GM18498 (cell line): ENCODE results near the gene EPHA8.

Experiments used
- ATAC-seq: cut with Tn5 transposase; IDR thresholded peaks from one replicate; pipeline ENCODE4 v1.9.1; 2021; ENCODE audit warnings: mild to moderate bottlenecking, moderate library complexity; ENCODE audit not compliant: unreplicated experiment

Gene EPHA8

DNA sequence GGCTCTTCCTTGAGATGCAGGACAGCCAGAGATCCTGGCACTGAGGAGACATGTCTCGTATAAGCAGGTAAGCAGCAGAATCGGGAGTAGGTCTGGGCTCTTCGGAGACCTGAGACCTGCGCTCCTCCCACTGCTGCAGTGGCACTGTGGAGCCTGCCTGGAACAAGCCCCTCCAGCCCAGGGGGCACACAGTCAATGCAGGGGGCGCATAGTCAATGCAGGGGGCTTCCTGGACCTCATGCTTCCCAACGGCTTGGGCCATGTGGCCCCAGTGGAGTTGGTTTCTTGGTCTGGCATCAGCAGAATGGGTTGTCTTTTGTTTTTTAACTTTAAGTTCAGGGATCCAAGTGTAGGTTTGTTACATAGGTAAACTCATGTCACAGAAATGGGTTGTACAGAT lies 27.9 kb upstream of the EPHA8 start:
- ATAC-seq: no peak

DNA sequence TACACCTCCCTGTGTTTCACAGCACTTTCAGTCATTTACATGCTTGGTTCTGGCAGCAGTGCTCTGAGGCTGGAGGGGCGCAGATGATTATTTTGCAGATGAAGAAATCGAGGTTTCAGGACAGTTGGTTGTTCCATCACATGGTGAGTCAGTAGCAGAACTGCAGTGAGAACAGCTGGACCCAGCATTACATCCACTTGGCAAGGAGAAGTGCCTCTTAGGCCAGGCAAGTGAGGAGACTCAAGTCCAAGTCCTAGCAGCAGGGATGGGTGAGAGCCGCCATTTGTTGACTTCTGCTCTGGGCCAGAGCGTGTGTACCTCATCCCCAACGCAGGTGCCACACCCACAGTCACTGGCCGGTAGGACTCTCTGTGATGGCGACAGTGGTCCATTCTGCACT lies 26.8 kb upstream of the EPHA8 start:
- no peak for ATAC-seq

DNA sequence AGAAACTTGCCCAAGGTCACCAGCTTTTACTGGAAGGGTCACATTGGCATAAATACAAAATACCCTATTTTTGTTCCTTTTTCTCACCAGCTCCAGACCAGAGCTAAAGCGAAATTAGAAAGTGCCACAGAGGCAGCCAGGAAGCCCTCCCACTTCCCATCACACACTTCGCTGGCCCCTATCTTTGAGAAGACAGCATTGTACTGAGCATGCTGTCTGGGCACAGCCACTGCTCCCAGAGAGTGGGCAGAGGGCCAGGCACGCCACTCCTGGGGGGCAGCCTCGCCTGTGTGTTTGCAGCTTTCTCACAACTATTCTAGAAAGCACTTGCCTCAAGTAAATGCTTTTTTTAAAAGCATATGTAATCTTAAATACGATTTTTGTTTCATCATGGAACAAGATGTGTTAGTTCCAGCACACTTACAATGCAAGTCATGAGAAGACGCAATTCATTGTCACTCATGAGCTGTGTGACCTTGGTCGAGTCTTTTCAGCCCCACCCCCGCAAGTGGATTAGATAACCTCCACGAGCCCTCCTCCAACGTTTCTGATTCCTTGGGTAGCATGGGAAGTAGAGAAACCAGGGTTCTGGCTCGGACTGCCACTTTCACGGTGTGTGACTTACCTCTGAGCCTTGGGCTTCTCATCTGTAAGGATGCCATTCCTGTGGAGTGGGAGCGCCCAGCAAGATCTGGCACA lies 25.7 kb upstream of the EPHA8 start:
- ATAC-seq: no peak

DNA sequence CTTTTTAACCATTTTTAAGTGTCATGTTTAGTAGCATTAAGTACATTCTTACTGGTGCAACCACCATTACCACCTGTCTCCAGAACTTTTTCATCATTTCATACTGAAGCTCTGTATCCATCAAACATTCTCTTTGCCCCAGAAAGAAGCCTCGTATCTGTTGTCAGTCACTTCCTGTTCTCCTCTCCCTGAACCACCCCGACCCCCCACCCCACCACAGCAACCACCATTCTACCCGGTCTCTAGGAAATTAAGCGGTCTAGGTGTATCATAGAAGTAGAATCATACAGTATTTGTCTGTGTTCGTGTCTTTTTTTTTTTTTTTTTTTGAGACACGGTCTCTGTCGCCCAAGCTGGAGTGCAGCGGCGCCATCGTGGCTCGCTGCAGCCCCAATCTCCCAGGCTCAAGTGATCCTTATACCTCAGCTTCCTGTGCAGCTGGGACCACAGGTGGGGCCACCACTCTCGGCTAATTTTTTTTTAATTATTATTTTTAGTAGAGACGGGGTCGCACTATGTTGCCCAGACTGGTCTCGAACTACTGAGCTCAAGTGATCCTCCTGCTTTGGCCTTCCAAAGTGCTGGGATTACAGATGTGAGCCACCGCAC lies 23.7 kb upstream of the EPHA8 start:
- no peak for ATAC-seq

DNA sequence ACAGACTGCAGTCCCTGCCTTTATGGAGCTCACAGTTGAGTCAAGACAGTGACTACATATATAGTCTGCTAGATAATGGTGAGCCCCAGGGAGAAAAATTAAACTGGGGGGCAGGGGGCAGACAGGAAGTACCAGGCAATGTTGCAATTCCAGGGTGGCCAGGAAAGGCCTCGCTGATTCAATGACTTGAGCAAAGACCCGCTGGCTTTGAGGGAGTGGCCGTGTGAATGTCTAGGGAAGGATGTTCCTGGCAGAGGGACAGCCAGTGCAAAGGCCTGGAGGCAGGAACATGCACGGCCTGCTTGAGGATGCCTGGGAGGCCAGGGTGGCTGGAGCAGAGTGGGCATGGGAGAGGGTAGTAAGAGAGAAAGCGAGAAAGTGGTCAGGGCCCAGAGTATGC lies 23.0 kb upstream of the EPHA8 start:
- ATAC-seq: no peak

DNA sequence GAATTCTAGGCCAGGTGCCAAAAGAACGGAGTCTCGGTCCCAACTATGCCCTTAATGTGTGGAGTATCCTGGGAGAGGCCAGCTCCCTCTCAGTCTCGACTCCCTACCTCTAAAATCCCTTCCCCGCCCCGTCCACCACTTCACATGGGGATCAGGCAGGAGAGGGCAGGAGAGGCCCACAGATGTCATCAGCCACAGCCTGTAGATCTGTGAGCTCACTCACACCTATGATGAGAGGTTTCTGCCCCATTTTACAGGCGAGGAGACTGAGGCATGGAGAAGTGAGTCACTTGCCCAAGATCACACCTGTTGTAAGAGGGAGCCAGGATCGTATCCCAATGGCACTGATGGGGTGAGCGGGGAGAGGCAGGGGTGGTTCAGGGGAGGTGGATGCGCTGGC lies 20.4 kb upstream of the EPHA8 start:
- ATAC-seq: no peak

DNA sequence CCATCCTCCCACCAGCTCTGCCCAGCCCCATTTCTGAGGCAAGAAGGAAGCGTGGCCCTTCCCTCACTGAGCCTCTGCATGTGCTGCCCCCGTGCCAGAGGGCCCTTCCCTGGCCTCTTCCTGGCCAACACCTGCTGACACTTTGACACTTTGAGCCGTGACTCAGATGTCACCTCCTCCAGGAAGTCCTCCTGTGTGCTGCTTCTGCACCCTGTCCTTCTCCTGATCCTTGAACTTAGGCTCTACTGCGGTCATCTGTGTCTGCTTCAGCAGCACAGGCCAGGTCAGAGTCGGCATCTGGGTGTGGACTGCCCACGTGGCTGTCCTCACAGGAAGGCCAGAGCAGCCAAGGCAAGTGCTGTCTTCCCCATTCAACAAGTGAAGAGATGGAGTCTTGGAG lies 19.6 kb upstream of the EPHA8 start:
- ATAC-seq: no peak

DNA sequence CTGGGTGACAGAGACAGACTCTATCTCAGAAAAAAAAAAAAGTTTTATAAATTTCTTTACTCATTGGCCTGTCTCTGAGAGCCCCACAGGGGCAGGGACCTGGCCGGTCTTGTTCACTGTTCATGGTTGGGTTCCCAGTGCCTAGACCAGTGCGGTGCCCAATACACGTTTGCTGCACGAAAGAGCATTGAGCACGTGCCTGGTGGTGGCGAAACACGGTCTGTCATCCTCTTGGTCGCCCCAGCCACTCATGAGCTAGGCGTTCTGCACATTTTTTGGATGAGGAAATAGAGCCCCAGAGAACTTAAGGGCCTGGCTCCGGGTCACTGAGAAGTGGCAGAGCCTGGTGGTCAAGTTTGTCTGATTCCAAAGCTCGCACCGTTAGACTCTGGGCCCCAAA lies 18.7 kb upstream of the EPHA8 start:
- ATAC-seq: no peak

DNA sequence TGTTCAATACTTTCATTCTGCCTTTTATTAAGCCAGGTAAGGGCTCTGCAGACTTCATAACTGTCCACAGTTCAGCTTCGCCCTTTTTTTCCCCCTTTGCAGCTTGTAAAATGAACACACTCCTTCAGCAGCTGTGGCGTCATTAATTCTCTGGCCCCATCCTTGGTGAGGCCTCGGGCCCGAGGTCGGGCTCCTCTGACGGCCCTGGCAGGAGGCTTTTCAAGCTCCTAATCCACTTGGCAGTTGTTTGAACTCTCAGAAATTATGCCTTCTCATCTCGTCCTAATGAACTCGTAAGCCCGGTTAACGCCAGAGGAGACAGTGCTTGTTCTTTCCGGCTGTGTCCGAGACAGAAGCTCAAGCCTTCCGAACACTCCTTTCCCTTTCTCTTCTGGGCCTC lies 18.1 kb upstream of the EPHA8 start:
- ATAC-seq: no peak

DNA sequence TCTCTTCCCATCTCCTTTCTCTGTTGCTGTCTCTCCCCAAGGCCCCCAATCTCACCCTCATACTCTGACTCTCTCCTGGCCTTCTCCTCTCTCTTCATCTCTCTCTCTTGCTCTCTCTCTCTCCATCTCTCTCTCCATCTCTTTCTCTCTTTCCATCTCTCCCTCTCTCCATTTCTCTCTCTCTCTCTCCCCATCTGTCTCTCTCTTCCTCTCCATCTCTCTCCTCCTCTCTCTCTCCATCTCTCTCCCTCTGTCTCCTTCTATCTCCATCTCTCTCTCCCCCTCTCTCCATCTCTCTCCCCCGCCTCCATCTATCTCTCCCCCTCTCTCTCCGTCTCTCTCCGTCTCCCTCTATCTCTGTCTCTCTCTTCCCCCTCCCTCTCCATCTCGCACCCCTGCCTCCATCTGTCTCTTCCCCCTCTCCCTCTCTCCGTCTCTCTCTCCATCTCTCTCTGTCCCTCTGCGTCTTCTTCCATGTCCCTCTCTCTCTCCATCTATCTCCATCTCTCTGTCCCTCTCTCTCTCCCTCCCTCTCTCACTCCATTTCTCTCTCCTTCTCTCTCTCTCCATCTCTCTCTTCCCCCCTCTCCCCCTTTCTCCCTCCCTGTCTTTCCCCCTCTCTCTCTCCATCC lies 16.0 kb upstream of the EPHA8 start:
- ATAC-seq: no peak

DNA sequence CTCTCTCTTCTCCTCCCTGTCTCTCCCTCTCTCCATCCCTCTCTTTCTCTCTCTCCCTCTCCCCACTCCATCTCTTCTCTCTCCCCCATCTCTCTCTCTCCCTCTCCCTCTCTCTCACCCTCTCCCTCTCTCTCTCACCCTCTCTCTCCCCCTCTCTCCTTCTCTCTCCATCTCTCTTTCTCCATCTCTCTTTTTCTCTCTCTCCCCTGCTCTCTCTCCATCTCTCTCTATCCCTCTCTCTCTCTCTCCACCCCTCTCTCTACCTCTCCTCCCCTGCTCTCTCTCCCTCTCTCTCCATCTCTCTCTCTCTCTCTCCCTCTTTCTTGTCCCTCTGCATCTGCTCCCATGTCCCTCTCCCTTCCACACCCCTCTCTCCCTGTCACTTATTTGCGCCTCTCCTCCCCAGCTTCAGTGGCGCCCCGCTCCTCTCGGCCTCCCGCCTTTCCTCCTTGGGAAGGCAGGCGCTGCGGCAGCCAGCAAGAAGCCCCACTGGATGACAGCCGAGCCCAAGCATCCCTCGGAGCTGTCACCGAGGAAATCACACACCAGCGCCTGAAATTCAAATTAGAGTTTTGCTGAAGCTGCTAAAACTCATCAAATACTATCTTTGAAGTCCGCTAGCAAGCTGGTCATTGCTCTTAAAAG lies 15.3 kb upstream of the EPHA8 start:
- ATAC-seq: no peak

DNA sequence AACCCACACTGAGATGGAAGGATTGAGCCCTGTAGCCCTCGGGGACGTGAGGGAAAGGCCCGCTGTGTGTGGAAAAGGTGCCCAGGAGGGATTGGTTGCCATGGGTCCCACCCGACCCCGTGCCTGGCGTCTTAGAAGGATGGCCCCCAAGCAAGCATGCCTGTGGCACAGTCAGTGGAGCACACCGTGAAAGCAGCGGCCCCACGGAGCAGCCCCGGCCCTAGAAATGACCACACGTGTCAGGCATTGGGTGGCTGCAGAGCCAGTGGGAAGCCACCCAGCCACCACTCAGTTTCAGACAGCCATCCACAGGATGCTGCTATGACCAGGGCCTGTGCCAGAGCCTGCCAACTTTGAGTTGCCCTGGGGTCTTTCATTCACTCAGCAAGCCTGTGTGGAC lies 13.3 kb upstream of the EPHA8 start:
- no peak for ATAC-seq

DNA sequence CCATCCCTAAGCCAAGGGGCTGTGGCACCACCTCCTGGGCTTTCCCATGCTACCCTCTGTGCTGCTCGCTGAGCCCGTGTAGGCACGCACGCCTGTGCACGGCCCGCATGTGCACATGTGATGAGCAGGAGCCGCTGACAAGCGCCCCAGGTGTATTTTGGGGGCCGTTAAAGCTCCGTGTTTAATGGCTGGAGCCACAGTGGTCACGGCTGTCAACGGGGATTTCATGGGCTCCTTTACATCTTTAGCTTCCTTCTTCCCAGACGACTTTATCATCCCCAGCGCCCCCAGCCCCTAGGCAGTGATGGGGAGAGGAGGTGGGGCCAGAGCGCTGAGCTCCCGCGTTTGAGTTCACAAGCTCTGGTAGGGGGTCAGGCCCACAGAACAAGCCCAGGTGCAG lies 11.7 kb upstream of the EPHA8 start:
- ATAC-seq: no peak

DNA sequence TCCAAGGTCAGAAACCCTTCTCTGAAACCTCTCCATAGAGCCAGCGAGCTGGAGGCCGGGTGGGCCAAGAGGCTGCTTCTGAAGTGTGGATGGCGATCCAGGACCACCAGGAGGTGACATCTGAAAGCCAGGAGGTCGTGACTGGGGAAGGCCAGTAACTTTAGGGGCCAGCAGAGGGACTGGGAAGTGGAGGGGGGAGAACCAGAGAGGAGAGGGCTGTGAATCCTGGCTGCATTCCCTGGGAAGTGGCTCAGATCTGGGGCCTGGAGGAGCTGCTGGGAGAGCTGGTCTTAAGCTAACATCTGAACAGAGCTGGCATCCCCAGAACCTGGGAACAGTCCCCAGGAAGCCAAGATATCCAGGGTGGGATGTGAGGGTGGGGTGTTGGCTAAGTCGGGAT lies 11.3 kb upstream of the EPHA8 start:
- no peak for ATAC-seq

DNA sequence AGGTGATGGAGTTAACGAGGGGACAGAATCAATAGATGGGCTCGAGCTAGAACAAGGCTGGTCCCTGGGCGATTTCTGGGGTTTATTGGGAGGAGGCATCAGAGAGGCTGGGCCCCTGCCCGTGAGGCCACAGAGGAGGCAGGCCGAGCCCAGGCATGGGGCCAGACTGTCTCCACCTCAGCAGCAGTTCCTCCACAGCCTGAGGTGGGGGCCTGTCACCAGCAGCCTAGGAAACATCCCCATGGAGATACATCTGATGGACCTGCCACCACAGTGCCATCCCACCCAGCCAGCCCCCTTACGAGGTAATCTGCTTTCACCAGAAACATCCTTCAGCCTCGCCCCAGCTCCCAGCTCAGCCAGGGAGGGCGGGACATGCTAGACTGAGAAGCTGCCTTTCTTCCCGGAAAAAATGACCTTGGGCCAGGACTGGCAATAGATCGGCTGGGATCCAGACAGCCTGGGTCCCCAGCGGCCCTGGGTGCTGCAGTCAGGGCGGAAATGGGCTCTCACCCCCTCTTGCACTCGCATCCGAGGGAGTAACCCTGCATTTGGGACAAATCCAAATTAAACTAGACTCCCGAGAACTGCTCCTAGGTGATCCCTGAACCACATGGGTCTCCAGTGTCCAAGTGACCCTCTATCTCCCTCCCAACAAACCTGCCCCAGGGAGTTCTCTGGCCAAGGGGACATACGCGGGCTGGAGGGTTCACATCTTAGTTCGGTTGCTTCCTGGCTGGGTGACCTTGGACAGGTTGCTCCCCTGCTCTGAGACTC lies 10.0 kb upstream of the EPHA8 start:
- ATAC-seq: no peak

DNA sequence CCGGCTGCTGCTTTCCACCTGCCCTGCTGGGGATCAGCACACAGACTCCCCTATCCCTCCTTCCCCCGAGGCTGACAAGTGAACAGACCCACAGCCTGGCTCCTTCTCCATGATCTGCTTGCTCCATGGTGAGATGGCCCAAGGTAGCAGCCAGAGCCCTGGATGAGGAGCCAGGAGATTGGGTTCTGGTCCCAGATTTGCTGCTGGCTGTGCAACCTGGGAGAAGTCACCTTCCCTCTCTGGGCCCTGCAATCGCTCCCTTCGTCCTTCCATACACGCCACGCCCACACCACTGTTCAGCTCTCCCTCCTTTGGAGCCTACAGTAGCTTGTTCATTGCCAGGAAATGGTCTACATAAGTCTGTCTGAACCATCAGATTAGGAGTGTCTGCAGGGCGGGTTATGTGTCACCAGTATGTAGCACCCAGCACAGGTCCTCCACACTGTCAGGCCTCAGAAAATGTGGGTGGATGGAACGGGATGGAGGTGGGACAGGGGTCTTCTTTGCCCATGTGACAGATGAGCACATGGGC lies 9.2 kb upstream of the EPHA8 start:
- no peak for ATAC-seq

DNA sequence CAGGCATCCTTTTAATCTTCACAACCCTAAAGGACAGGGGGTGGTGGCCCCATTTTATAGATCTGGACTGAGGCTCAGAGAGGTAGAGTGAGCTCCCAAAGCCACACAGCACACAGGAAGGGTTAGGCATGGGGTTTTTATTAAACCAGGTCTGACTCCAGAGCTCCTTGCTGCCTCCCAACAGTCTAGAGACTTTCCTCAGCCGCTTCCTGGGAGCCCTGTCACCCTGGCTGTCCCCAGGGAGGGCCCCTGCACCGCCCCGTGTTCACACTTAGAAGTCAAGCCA lies 8.0 kb upstream of the EPHA8 start:
- ATAC-seq: no peak

DNA sequence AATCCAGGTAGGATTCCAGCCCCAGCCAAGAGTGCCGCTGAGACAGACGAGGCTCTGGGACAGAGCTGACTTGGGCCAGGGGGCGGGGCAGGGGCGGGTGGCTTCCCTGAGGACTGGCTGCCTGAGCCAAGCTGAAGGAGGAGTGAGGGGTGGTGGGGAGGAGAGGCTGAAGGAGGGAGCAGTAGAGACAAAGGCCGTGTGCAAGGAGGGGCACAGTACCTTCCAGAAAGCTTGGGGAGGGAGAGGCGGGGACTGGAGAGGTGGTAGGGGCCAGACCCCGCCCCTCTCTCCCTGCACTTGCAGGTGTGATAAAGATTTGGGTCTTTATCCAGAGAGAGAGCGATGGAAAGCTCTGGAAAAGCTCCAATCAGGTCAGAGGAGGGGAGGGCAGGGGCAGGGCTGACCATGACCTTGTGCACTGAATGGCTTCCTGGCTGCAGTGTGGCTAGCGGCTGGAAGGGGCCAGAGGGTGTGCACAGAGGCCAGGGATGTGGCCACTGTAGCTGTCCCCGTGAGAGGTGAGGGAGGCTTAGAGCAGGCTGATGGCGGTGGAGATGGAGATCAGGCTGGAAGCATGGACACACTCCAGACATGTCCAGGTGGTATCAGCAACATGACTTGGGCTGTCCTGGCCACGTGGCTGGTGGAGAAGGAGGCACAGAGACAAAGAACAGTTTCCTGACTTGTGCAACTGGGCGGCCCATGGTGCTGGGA lies 6.7 kb upstream of the EPHA8 start:
- ATAC-seq: no peak

DNA sequence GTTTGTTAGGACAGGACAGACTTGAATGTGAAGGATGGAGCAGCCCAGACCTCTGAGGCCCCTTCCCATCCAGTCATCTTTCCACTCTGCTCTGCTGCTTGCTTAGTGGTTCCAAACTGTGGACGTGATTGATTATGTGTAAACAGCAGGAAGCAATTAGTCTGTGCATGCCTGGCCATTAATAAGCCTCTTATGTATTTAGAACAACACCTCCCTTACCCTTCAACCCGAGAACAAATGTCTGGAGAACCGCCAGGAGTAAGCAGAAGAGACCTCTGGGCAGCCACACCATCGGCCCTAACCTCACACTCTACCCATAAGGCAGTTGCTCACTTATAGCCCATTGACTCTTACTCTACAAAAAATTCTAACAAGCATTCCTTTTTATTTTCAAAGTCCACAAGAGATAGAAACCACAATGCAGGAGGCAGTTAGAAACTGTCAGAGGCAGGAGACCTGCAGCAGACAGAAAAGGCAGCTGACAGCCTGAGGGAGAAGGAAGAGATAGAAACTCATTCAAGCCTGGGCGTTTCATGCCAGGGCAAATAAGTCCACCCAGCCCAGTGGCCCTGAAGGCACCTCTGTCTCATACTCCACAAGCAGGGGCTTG lies 5.8 kb upstream of the EPHA8 start:
- no peak for ATAC-seq
